Measurements from ENCODE around the gene NUDT13.

The NUDT13 gene

GRCh38 chr10:73131913-73132686 lies 21.8 kb downstream of the NUDT13 start:
- Histone ChIP-seq H3K79me2 (ENCODE audit: insufficient read depth, low read length) (no peaks in the 10 kb centered on the region), H3K9me3 (ENCODE audit: insufficient read depth, low read length, severe bottlenecking) (no peaks in the 10 kb centered on the region), H3K4me2 (ENCODE audit: insufficient read depth, low read length) (no peak overlapping the region), H4K20me1 (ENCODE audit: insufficient read depth, low read length) (no peaks in the 10 kb centered on the region), H3K36me3 (ENCODE audit: insufficient read depth, low read length) (peaks cover 81% of the 10 kb centered on the region), H3K4me3 (ENCODE audit: low read depth in 1 of 2, low read length in 2 of 2) (no peak overlapping the region), H3K27me3 (ENCODE audit: insufficient read depth, low read length, poor library complexity) (no peaks in the 10 kb centered on the region), H2AFZ (ENCODE audit: low read depth, low read length) (no peak overlapping the region), H3K9ac (ENCODE audit: low read depth, low read length) (no peak overlapping the region), H3K4me1 (ENCODE audit: insufficient read depth, low read length) (no peaks in the 10 kb centered on the region), H3K27ac (ENCODE audit: low read length) (no peak overlapping the region)
- ATAC-seq (ENCODE audit: insufficient read depth, low read depth), result no peak
- TF ChIP-seq EZH2 (IDR thresholded peaks at IDR 0.05; ENCODE audit: borderline replicate concordance, low read depth, low read length, severe bottlenecking), result no peak
- TF ChIP-seq, protein P1, sequence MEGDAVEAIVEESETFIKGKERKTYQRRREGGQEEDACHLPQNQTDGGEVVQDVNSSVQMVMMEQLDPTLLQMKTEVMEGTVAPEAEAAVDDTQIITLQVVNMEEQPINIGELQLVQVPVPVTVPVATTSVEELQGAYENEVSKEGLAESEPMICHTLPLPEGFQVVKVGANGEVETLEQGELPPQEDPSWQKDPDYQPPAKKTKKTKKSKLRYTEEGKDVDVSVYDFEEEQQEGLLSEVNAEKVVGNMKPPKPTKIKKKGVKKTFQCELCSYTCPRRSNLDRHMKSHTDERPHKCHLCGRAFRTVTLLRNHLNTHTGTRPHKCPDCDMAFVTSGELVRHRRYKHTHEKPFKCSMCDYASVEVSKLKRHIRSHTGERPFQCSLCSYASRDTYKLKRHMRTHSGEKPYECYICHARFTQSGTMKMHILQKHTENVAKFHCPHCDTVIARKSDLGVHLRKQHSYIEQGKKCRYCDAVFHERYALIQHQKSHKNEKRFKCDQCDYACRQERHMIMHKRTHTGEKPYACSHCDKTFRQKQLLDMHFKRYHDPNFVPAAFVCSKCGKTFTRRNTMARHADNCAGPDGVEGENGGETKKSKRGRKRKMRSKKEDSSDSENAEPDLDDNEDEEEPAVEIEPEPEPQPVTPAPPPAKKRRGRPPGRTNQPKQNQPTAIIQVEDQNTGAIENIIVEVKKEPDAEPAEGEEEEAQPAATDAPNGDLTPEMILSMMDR (IDR thresholded peaks at IDR 0.05; ENCODE audit: borderline replicate concordance, extremely low read depth, low read length, poor library complexity, severe bottlenecking), result no peak
- DNase-seq, result no peak

DNA sequence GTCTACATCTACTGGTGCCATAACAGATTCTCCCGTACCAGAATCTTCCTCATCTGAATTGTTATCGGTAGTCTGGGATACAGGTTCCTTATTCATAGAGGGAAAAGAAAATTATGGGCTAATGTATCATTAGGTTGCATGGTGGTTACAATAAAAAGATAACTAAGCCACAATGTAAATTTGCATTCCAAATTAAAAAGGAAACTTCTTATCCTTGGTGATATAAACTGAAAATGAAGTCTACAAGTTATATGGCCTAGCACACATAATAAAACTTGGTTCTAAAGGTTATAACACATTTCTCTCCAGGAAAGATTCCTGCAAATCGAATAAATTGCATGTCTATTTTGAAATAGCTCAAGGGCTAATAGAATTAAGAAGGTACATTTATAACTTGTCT lies 24.5 kb downstream of the NUDT13 start:
- H3K36me3 ChIP-seq (ENCODE audit: insufficient read depth, low read length), result peaks cover 87% of the 10 kb centered on the region
- no peak for ATAC-seq (ENCODE audit: insufficient read depth, low read depth)
- H3K9me3 ChIP-seq (ENCODE audit: insufficient read depth, low read length, severe bottlenecking), result no peaks in the 10 kb centered on the region
- H3K79me2 ChIP-seq (ENCODE audit: insufficient read depth, low read length), result no peaks in the 10 kb centered on the region
- H3K27ac ChIP-seq (ENCODE audit: low read length), result no peak overlapping the region
- no peak for DNase-seq
- no peak overlapping the region for H3K4me2 ChIP-seq (ENCODE audit: insufficient read depth, low read length)
- H3K4me1 ChIP-seq (ENCODE audit: insufficient read depth, low read length), result no peaks in the 10 kb centered on the region
- H2AFZ ChIP-seq (ENCODE audit: low read depth, low read length), result no peak overlapping the region
- no peaks in the 10 kb centered on the region for H3K27me3 ChIP-seq (ENCODE audit: insufficient read depth, low read length, poor library complexity)
- TF ChIP-seq, protein P1 (IDR thresholded peaks at IDR 0.05; ENCODE audit: borderline replicate concordance, extremely low read depth, low read length, poor library complexity, severe bottlenecking), result no peak
- no peak for TF ChIP-seq EZH2 (IDR thresholded peaks at IDR 0.05; ENCODE audit: borderline replicate concordance, low read depth, low read length, severe bottlenecking)
- no peaks in the 10 kb centered on the region for H4K20me1 ChIP-seq (ENCODE audit: insufficient read depth, low read length)
- no peak overlapping the region for H3K9ac ChIP-seq (ENCODE audit: low read depth, low read length)
- no peak overlapping the region for H3K4me3 ChIP-seq (ENCODE audit: low read depth in 1 of 2, low read length in 2 of 2)

GRCh38 chr10:73136627-73137026 lies 26.4 kb downstream of the NUDT13 start:
- Histone ChIP-seq H3K36me3 (ENCODE audit: insufficient read depth, low read length) (peaks cover 87% of the 10 kb centered on the region), H2AFZ (ENCODE audit: low read depth, low read length) (no peak overlapping the region), H3K9me3 (ENCODE audit: insufficient read depth, low read length, severe bottlenecking) (no peaks in the 10 kb centered on the region), H3K9ac (ENCODE audit: low read depth, low read length) (no peak overlapping the region), H4K20me1 (ENCODE audit: insufficient read depth, low read length) (no peaks in the 10 kb centered on the region), H3K27me3 (ENCODE audit: insufficient read depth, low read length, poor library complexity) (no peaks in the 10 kb centered on the region), H3K79me2 (ENCODE audit: insufficient read depth, low read length) (no peaks in the 10 kb centered on the region), H3K27ac (ENCODE audit: low read length) (no peak overlapping the region), H3K4me3 (ENCODE audit: low read depth in 1 of 2, low read length in 2 of 2) (no peak overlapping the region), H3K4me1 (ENCODE audit: insufficient read depth, low read length) (no peaks in the 10 kb centered on the region), H3K4me2 (ENCODE audit: insufficient read depth, low read length) (no peak overlapping the region)
- ATAC-seq (ENCODE audit: insufficient read depth, low read depth) (no peak), DNase-seq (no peak)
- TF ChIP-seq, protein P1 (IDR thresholded peaks at IDR 0.05; ENCODE audit: borderline replicate concordance, extremely low read depth, low read length, poor library complexity, severe bottlenecking), result no peak
- TF ChIP-seq EZH2 (IDR thresholded peaks at IDR 0.05; ENCODE audit: borderline replicate concordance, low read depth, low read length, severe bottlenecking), result no peak
